ENCODE measurements around the gene GET4.

GET4 gene

GRCh38 chr7:887488-887820 lies 11.1 kb downstream of the GET4 start:
- TF ChIP-seq CTCF (IDR thresholded peaks at IDR 0.05): no peak

GRCh38 chr7:888081-889024 lies 12.0 kb downstream of the GET4 start:
- TF ChIP-seq CTCF (IDR thresholded peaks at IDR 0.05): no peak

GRCh38 chr7:889025-889390 lies 12.7 kb downstream of the GET4 start:
- no peak for TF ChIP-seq CTCF (IDR thresholded peaks at IDR 0.05)

GRCh38 chr7:889391-889790 lies 13.0 kb downstream of the GET4 start:
- no peak for TF ChIP-seq CTCF (IDR thresholded peaks at IDR 0.05)

- TF ChIP-seq CTCF (IDR thresholded peaks at IDR 0.05): no peak
These were observed 14.5 kb downstream of the GET4 start for GRCh38 chr7:890868-891267.

GRCh38 chr7:891291-891690 lies 14.9 kb downstream of the GET4 start:
- no peak for TF ChIP-seq CTCF (IDR thresholded peaks at IDR 0.05)

GRCh38 chr7:891805-892204 lies 15.5 kb downstream of the GET4 start:
- no peak for TF ChIP-seq CTCF (IDR thresholded peaks at IDR 0.05)

Measured in LNCAP (cell line).